Measurements from ENCODE around the gene BORCS8.

Gene BORCS8

GRCh38 chr19:19212916-19213315 is 21.0 kb upstream of the BORCS8 start:
- Histone ChIP-seq H3K27me3 (ENCODE audit: insufficient read depth, poor library complexity, severe bottlenecking) (peaks cover 18% of the 10 kb centered on the region), H3K4me3 (replicated peaks; ENCODE audit: insufficient read depth, low read length) (no peak overlapping the region), H3K27ac (replicated peaks) (no peak overlapping the region)
- TF ChIP-seq GABPA (IDR thresholded peaks at IDR 0.05; ENCODE audit: low read depth) (no peak), CTCF (IDR thresholded peaks at IDR 0.05; ENCODE audit: insufficient read depth, low read length) (no peak), SPI1 (IDR thresholded peaks at IDR 0.05; ENCODE audit: borderline replicate concordance, low read depth) (no peak), REST (IDR thresholded peaks at IDR 0.05; ENCODE audit: insufficient replicate concordance, low read depth) (no peak), POLR2AphosphoS5 (IDR thresholded peaks at IDR 0.05; ENCODE audit: low read depth) (no peak)
- DNase-seq (ENCODE audit: low read depth in 1 of 2, low spot score in 1 of 2), result no peak

GRCh38 chr19:19211499-19212420 is 19.8 kb upstream of the BORCS8 start, which contains the start of gene NCAN:
Gene NCAN, plus strand, starts transcription at chr19:19211958. Its CDS starts 4,996 bp downstream, at chr19:19216954.
- no peak for DNase-seq (ENCODE audit: low read depth in 1 of 2, low spot score in 1 of 2)
- H3K27me3 ChIP-seq (ENCODE audit: insufficient read depth, poor library complexity, severe bottlenecking), result peaks cover 18% of the 10 kb centered on the region
- no peak within 1 kb of the TSS for H3K4me3 ChIP-seq (replicated peaks; ENCODE audit: insufficient read depth, low read length)
- H3K27ac ChIP-seq (replicated peaks), result no peak within 1 kb of the TSS
- TF ChIP-seq REST (IDR thresholded peaks at IDR 0.05; ENCODE audit: insufficient replicate concordance, low read depth) (no peak), CTCF (IDR thresholded peaks at IDR 0.05; ENCODE audit: insufficient read depth, low read length) (no peak), POLR2AphosphoS5 (IDR thresholded peaks at IDR 0.05; ENCODE audit: low read depth) (no peak), GABPA (IDR thresholded peaks at IDR 0.05; ENCODE audit: low read depth) (no peak), SPI1 (IDR thresholded peaks at IDR 0.05; ENCODE audit: borderline replicate concordance, low read depth) (no peak)

GRCh38 chr19:19209372-19209771 is 17.4 kb upstream of the BORCS8 start:
- Histone ChIP-seq H3K27me3 (ENCODE audit: insufficient read depth, poor library complexity, severe bottlenecking) (peaks cover 16% of the 10 kb centered on the region), H3K4me3 (replicated peaks; ENCODE audit: insufficient read depth, low read length) (no peak overlapping the region), H3K27ac (replicated peaks) (no peak overlapping the region)
- DNase-seq (ENCODE audit: low read depth in 1 of 2, low spot score in 1 of 2), result no peak
- TF ChIP-seq REST (IDR thresholded peaks at IDR 0.05; ENCODE audit: insufficient replicate concordance, low read depth) (no peak), POLR2AphosphoS5 (IDR thresholded peaks at IDR 0.05; ENCODE audit: low read depth) (no peak), GABPA (IDR thresholded peaks at IDR 0.05; ENCODE audit: low read depth) (no peak), SPI1 (IDR thresholded peaks at IDR 0.05; ENCODE audit: borderline replicate concordance, low read depth) (no peak), CTCF (IDR thresholded peaks at IDR 0.05; ENCODE audit: insufficient read depth, low read length) (no peak)

All from HL-60 (cell line).